Heart left ventricle (tissue), 16 donors: ENCODE measurements around the gene GRIP2. TPM values are rescaled to one million over a fixed set of nuclear protein-coding genes. Genes with fewer than 3 reads are reported as not detected.
A peak's percentile ranks its signal among the peaks of the same experiment; 100 is the strongest.

Source experiments
- ATAC-seq, 4 donors: fragments of 200-7000 bp; cut with Tn5 transposase; one replicate each; pipeline ENCODE4 v1.9.1; 2020 to 2022; ENCODE audit warnings: moderate library complexity in 4 of 4, mild to moderate bottlenecking in 3 of 4, moderate number of reproducible peaks in 1 of 4
- DNase-seq, 5 donors: peaks; one replicate each; pipeline ENCODE4 v3.0.0-alpha.2; 2020
- H3K27ac ChIP-seq, 12 donors: fragments of 200-600 bp; sonication (generic) in 4 of 12; one replicate each; pipeline versions ENCODE4 v1.5.0 to v1.8.0; 2016 to 2022; ENCODE audit warnings: mild to moderate bottlenecking in 2 of 12
- H3K27me3 ChIP-seq, 9 donors: fragments of 200-600 bp; sonication (generic) in 2 of 9; one replicate each; pipeline versions ENCODE4 v1.5.1 to v1.8.0; 2016 to 2022; ENCODE audit warnings: mild to moderate bottlenecking in 3 of 9
- H3K36me3 ChIP-seq, 9 donors: fragments of 200-600 bp; sonication (generic) in 2 of 9; one replicate each; pipeline versions ENCODE4 v1.5.0 to v1.8.0; 2018 to 2022; ENCODE audit warnings: mild to moderate bottlenecking in 2 of 9
- H3K4me1 ChIP-seq, 12 donors: fragments of 200-600 bp; sonication (generic) in 4 of 12; one replicate each; pipeline versions ENCODE4 v1.5.0 to v1.8.0; 2016 to 2022; ENCODE audit warnings: mild to moderate bottlenecking in 3 of 12
- H3K4me3 ChIP-seq, 12 donors: fragments of 200-600 bp; sonication (generic) in 4 of 12; one replicate each; pipeline versions ENCODE4 v1.5.0 to v1.8.0; 2017 to 2022; ENCODE audit warnings: mild to moderate bottlenecking in 9 of 12, moderate library complexity in 4 of 12
- H3K9me3 ChIP-seq, 12 donors: fragments of 200-600 bp; sonication (generic) in 4 of 12; one replicate each; pipeline versions ENCODE4 v1.5.0 to v1.8.0; 2016 to 2022; ENCODE audit warnings: mild to moderate bottlenecking in 1 of 12
- POLR2A ChIP-seq, 2 donors: fragments of 450-650 bp; IDR thresholded peaks; one replicate each; pipeline ENCODE4 v1.6.1; 2017; ENCODE audit warnings: antibody characterized with exemption in 2 of 2, mild to moderate bottlenecking in 2 of 2, moderate library complexity in 2 of 2
- WGBS, 4 donors: extraction: QIAGEN DNeasy Blood & Tissue Kit in 2 of 4; methylation state at CpG; one replicate each; pipeline versions ENCODE4 v1.1.5 to v1.1.7; 2013 to 2018; 5-methylcytosine and 5-hydroxymethylcytosine counted together
- intact Hi-C, 10 donors: fragments of 100-400 bp; cut with DNase I; formaldehyde crosslinking; loops; one replicate each; pipeline versions ENCODE4 v1.11.1 to v1.14.2; 2022
- polyA plus RNA-seq, 2 donors: library from polyadenylated mRNA; stranded (reverse); fragments of 200-250 nt; gene quantifications; one replicate each; pipeline ENCODE4 v1.2.3, GENCODE V29; 2013
- total RNA-seq, 9 donors: library from RNA; depleted of rRNA in 2 of 9; stranded (reverse); fragments of >200 nt in 2 of 9; fragmentation: NEBNext Ultra II Directional in 3 of 9; extraction: Animal tissue kit (Norgen Biotek cat#: 25700) in 3 of 9; gene quantifications; one replicate each; pipeline versions ENCODE4 v1.1.0 to v1.2.4, GENCODE V29; 2016 to 2023
- TF ChIP-seq, protein P1 (sequence below), 12 donors: fragments of 200-600 bp; sonication (generic) in 4 of 12; IDR thresholded peaks; one replicate each; pipeline versions ENCODE4 v1.5.0 to v1.8.0; 2018 to 2022; ENCODE audit warnings: antibody characterized with exemption in 12 of 12, mild to moderate bottlenecking in 5 of 12
- donor health status: ischemic (EF 13 %, LVEDD 7.1; RV severe dilation, severe dysfunction).
- donor health status: healthy with polysubstance abuse.
- donor health status: DM: no; HTN: yes; CAD: no.
- donor health status: DM: no; HTN: no; CAD: no.
- donor health status: ischemic (EF 25% LVEDD 6.9; RV normal size, moderate dysfunction).
- donor health status: ischemic (EF 25% LVEDD 5.7; RV mildly dilated, moderate dysfunction).
- donor health status: healthy.
- donor health status: DM: yes; HTN: yes; CAD: no.
- donor health status: ischemic (EF 35%, LVEDD 5.7; RV mildly dilated, moderate dysfunction).
- donor health status: nonischemic (EF 11% LVEDD 7.7; RV severe dilation, severe dysfunction).
- donor health status: DM: yes; HTN: yes; CAD: no.
- donor health status: PGD.
- donor health status: ischemic (EF 29% LVEDD 5.4; RV normal size, mild dysfunction).
- donor health status: nonischemic (EF 23%, LVEDD 6.1; RV moderate dilation, normal function).

Gene GRIP2
- total and polyA plus RNA-seq, 11 donors, result 5.8 to 56.7 (median 28.7) TPM

DNA sequence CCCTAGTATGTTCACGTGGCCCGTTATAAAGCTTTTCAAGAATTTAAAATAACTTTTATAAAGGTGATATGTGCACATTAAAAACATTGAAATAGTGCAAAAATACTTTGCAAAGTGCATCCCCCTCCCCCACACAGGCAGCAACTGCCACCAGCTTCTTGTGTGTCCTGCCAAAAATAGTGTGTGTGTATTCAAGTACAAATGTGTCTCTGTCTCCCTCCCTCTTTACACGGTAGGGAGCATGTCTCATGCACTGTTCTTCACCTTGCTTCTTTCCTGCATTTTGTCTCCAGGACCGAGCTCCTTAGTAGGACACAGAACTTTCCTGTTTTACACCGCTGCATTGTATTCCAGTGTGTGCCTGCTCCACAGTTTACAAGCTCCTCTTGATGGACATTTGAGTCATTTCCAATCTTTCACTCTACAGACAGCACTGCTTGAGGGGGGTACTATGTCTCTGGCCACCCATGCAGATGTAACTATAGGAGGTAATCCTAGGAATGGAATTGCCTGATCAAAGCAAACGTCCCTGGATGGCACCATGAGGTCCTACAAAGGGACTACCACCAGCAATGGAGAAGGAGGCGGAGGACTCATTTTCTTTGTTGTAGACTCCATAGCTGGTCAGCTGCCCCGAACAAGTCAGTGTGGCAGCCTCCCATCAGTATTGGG lies 85.4 kb downstream of the GRIP2 start:
- H3K4me1 ChIP-seq, result peaks cover 19 to 62% (median 39%) of the 10 kb centered on the region in 12 donors
- H3K36me3 ChIP-seq, result peaks cover 0 to 90% (median 9%) of the 10 kb centered on the region in 9 donors
- H3K27me3 ChIP-seq, result peaks cover 0 to 5% (median 0%) of the 10 kb centered on the region in 9 donors
- H3K27ac ChIP-seq, result peak overlapping the region in 3 of 12 donors; percentile 15 to 94 (median 72)
- no peak for ATAC-seq
- WGBS, 4 donors, result 78 to 87% (median 81%) methylated on average over 8 of the region's 8 CpGs
- DNase-seq, result peak in 1 of 5 donors; percentile 15
- no peaks in the 10 kb centered on the region for H3K9me3 ChIP-seq
- intact Hi-C loops, result loop anchor here in 5 of 10 donors (5.0 to 10.0 kb wide), 3 partner anchors 50 to 560 kb away; partner anchors contain the start of gene SLC6A6 (in 5 of the 5)
- TF ChIP-seq, protein P1, sequence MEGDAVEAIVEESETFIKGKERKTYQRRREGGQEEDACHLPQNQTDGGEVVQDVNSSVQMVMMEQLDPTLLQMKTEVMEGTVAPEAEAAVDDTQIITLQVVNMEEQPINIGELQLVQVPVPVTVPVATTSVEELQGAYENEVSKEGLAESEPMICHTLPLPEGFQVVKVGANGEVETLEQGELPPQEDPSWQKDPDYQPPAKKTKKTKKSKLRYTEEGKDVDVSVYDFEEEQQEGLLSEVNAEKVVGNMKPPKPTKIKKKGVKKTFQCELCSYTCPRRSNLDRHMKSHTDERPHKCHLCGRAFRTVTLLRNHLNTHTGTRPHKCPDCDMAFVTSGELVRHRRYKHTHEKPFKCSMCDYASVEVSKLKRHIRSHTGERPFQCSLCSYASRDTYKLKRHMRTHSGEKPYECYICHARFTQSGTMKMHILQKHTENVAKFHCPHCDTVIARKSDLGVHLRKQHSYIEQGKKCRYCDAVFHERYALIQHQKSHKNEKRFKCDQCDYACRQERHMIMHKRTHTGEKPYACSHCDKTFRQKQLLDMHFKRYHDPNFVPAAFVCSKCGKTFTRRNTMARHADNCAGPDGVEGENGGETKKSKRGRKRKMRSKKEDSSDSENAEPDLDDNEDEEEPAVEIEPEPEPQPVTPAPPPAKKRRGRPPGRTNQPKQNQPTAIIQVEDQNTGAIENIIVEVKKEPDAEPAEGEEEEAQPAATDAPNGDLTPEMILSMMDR (IDR thresholded peaks at IDR 0.05), result no peak
- TF ChIP-seq POLR2A (IDR thresholded peaks at IDR 0.05), result no peak
- no peak overlapping the region for H3K4me3 ChIP-seq

DNA sequence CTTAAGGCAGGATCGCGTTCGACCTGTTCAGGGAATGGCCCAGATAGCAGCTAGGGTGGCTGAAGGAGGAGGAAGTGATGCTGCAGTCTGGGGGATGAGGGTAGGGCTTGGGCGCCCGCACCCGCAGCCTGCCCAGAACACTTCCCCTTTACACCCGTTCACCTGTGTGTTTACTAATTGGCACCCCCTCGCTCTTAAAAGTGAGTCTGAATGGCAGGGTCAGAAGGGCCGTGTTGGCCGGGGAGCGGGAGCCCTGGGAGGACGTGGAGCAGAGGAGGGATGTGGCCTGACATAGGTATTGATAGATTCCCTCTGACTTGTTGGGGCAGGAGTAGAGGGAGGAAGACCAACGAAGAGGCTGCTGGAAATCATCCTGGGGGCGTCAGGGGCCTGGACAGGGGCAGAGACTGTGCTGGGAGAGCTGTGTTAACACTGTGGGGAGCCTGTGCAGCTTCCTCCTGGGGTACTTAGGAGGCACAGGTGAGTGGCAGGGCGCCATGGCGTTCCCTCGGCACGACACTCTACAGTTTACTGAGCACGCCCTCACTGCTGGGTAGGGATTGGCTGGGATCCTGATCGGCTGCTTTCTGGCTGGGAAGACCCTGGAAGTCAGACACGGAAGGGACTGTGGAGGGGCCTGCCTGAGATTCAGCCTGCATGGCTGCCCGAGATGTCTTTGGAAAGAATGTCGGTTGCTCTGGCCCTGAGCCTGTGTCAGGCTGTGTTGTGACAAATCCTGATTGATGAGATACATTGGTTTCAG lies 86.1 kb downstream of the GRIP2 start:
- Histone ChIP-seq H3K4me3 (no peak overlapping the region), H3K9me3 (no peaks in the 10 kb centered on the region), H3K27ac (peak overlapping the region in 8 of 12 donors; percentile 45 to 94 (median 82)), H3K4me1 (peaks cover 19 to 64% (median 39%) of the 10 kb centered on the region in 12 donors), H3K27me3 (peaks cover 0 to 12% (median 0%) of the 10 kb centered on the region in 9 donors), H3K36me3 (peaks cover 0 to 90% (median 9%) of the 10 kb centered on the region in 9 donors)
- no peak for ATAC-seq
- intact Hi-C loops, result loop anchor here in 5 of 10 donors (2.0 to 10.0 kb wide), 4 partner anchors 19 to 559 kb away; partner anchors contain the start of gene SLC6A6 (in 4 of the 5)
- DNase-seq, result peak in 2 of 5 donors; percentile 27 to 43
- TF ChIP-seq POLR2A (IDR thresholded peaks at IDR 0.05), result no peak
- TF ChIP-seq, protein P1 (IDR thresholded peaks at IDR 0.05), result no peak
- 66 to 74% (median 70%) methylated on average over 20 to 23 of the region's 23 CpGs for WGBS, 4 donors

- Histone ChIP-seq H3K4me3 (no peak overlapping the region), H3K4me1 (peaks cover 19 to 72% (median 39%) of the 10 kb centered on the region in 12 donors), H3K9me3 (no peaks in the 10 kb centered on the region), H3K36me3 (peaks cover 0 to 90% (median 15%) of the 10 kb centered on the region in 9 donors), H3K27ac (peak overlapping the region; percentile 5 to 94 (median 80)), H3K27me3 (peaks cover 0 to 12% (median 0%) of the 10 kb centered on the region in 9 donors)
- 24 to 36% (median 29%) methylated on average over 12 to 25 of the region's 25 CpGs for WGBS, 4 donors
- ATAC-seq (peak; percentile 86 to 93 (median 88)), DNase-seq (peak; percentile 91 to 95 (median 93))
- TF ChIP-seq, protein P1 (IDR thresholded peaks at IDR 0.05), result peak in 5 of 12 donors; percentile 6 to 40 (median 25)
- TF ChIP-seq POLR2A (IDR thresholded peaks at IDR 0.05), result no peak
- intact Hi-C loops, result loop anchor here in 5 of 10 donors (2.0 to 10.0 kb wide), 4 partner anchors 18 to 558 kb away; partner anchors contain the start of gene SLC6A6 (in 4 of the 5)
Observed at GRCh38 chr3:14452740-14453710, 87.1 kb downstream of the GRIP2 start.
